GM12873 (cell line): ENCODE data around the gene MPP3.

Experiments used
- TF ChIP-seq, protein P1 (sequence below): IDR thresholded peaks from 2 replicates; pipeline ENCODE4 v1.5.1; 2012; ENCODE audit warnings: low read depth, mild to moderate bottlenecking, moderate library complexity, low read length, control low read depth; ENCODE audit not compliant: insufficient read depth; ENCODE audit errors: missing control alignments

Gene MPP3

GRCh38 chr17:43834106-43834505 lies 1.2 kb upstream of the MPP3 start:
- TF ChIP-seq, protein P1, sequence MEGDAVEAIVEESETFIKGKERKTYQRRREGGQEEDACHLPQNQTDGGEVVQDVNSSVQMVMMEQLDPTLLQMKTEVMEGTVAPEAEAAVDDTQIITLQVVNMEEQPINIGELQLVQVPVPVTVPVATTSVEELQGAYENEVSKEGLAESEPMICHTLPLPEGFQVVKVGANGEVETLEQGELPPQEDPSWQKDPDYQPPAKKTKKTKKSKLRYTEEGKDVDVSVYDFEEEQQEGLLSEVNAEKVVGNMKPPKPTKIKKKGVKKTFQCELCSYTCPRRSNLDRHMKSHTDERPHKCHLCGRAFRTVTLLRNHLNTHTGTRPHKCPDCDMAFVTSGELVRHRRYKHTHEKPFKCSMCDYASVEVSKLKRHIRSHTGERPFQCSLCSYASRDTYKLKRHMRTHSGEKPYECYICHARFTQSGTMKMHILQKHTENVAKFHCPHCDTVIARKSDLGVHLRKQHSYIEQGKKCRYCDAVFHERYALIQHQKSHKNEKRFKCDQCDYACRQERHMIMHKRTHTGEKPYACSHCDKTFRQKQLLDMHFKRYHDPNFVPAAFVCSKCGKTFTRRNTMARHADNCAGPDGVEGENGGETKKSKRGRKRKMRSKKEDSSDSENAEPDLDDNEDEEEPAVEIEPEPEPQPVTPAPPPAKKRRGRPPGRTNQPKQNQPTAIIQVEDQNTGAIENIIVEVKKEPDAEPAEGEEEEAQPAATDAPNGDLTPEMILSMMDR, result no peak

GRCh38 chr17:43832168-43832975 lies 574 bp downstream of the MPP3 start:
- TF ChIP-seq, protein P1, result no peak

DNA sequence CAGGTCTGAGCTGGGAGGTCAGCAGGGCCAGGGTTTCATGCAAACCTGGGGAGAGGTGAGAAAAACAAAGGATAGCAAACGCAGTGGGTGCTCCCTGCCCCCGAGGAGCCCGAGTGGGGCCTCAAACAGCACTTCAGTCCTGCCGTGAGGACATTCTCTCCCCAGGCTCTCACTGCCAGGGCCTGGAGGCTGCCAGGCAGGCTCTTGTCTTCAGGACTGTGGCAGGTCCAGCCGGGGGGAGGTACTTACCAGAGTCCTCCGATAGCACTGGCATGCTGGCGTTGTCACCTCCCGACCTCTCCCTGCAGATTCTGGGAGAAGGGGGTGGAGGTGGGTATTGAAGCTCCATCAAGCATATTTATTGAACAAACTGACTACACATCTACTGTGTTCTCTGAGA lies 1.3 kb downstream of the MPP3 start:
- TF ChIP-seq, protein P1, result no peak

GRCh38 chr17:43830510-43831140 lies 2.3 kb downstream of the MPP3 start:
- TF ChIP-seq, protein P1, result no peak

DNA sequence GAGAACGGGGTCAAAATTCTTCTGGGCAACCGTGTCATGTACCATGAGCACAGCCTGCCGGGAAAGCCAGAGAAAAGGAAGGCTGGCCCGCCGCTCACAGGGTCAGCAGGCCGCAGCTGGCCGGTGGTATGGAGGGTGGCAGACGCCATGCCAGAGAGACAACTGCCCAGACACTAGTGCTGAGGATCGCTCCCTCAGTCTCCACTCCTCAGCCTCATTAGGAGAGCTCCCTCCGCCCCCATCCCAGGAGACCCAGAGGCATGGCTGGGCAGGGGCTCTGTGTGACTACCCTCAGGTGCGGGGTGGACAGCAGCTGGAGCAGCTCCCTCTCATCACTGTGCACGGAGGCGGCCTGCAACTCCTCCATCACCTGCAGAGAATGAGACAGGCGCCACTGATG lies 3.2 kb downstream of the MPP3 start:
- TF ChIP-seq, protein P1, result no peak

GRCh38 chr17:43827596-43827995 lies 5.3 kb downstream of the MPP3 start:
- TF ChIP-seq, protein P1, result no peak

GRCh38 chr17:43826206-43826605 lies 6.7 kb downstream of the MPP3 start:
- TF ChIP-seq, protein P1, result no peak
